ENCODE results near the gene RASD1.

Gene RASD1

DNA sequence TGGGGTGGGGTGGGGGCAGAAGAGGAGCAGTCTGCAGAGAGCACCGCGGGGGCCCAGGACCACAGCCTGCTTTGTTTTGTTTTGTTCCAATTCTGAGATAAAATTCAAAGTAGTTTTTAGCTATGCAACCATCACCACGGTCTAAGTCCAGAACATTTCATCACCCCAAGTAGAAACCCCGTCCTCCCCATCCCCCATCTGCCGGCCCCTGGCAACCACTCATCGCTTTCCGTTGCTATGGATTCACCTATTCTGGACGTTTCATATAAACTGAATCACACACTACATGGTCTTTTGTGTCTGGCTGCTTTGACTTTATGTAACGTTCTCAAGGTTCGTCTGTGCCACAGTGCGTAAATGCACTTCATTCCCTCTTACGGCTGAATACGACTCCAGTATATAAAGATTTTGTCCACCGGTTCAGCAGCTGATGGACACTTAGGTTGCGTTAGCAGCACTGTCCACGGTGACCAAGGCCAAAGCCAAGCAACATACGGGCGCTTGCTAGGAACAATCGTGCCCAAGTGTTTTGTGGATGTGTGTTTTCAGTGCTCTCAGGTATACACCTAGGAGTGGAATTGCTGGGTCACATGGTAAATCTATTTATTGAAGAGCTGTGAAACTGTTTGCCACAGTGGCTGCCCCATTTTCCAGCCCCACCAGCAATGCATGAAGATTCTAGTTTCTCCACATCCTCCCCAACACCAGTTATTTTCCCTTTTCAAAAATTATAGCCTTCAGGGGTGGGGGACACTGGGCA, 27.7 kb upstream of the RASD1 start:
- TF ChIP-seq, protein P1, sequence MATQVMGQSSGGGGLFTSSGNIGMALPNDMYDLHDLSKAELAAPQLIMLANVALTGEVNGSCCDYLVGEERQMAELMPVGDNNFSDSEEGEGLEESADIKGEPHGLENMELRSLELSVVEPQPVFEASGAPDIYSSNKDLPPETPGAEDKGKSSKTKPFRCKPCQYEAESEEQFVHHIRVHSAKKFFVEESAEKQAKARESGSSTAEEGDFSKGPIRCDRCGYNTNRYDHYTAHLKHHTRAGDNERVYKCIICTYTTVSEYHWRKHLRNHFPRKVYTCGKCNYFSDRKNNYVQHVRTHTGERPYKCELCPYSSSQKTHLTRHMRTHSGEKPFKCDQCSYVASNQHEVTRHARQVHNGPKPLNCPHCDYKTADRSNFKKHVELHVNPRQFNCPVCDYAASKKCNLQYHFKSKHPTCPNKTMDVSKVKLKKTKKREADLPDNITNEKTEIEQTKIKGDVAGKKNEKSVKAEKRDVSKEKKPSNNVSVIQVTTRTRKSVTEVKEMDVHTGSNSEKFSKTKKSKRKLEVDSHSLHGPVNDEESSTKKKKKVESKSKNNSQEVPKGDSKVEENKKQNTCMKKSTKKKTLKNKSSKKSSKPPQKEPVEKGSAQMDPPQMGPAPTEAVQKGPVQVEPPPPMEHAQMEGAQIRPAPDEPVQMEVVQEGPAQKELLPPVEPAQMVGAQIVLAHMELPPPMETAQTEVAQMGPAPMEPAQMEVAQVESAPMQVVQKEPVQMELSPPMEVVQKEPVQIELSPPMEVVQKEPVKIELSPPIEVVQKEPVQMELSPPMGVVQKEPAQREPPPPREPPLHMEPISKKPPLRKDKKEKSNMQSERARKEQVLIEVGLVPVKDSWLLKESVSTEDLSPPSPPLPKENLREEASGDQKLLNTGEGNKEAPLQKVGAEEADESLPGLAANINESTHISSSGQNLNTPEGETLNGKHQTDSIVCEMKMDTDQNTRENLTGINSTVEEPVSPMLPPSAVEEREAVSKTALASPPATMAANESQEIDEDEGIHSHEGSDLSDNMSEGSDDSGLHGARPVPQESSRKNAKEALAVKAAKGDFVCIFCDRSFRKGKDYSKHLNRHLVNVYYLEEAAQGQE (IDR thresholded peaks at IDR 0.05; ENCODE audit: insufficient read depth in 1 of 2, low read depth in 2 of 2, low read length in 2 of 2) = no peak
- TF ChIP-seq TAF1 (IDR thresholded peaks at IDR 0.05; ENCODE audit: borderline replicate concordance, insufficient read depth, low read length) = no peak
- no peak for TF ChIP-seq SIN3A (IDR thresholded peaks at IDR 0.05; ENCODE audit: borderline replicate concordance, insufficient read depth, low read length)
- TF ChIP-seq POLR2AphosphoS5 (IDR thresholded peaks at IDR 0.05; ENCODE audit: low read depth, low read length) = no peak
- no peak for TF ChIP-seq FOXP2 (optimal IDR thresholded peaks at IDR 0.05; ENCODE audit: borderline replicate concordance, extremely low read depth, extremely low read length, insufficient read depth)

DNA sequence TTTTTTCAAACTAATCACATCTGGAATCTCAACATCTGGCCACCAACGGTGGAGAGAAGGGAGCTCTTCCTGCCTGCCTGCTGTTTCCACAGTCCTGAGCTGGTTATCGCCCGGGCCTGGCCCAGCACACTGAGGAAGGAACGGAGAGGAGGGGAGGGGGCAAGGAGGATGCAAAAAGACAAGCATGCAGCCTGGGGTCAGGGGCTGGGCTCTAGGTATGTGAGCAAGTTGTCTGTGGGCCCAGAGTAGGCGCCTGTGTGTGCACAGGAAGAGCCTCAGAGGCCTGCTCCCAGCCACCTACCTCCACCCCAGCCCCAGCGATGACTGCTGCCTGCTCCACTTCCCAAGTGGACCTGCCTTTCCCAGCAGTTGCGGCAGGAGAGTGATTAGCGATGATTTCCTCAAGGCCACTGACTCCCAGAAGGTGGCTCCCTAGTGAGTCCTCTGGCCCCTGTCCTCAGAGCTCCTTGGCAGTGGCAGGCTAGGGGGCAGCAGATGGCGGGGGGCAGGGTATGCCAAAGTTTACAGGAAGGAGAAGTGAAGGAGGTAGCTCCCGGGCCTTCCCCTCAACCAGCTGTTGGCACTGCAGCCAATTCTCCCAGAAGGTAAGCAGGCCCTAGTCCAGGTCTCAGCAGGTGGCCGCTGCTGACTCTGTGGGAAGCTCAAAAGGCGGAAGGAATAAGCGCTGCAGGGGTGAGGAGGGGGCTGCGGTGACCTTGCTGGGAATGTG, 27.0 kb upstream of the RASD1 start:
- TF ChIP-seq, protein P1 (IDR thresholded peaks at IDR 0.05; ENCODE audit: insufficient read depth in 1 of 2, low read depth in 2 of 2, low read length in 2 of 2) = no peak
- no peak for TF ChIP-seq TAF1 (IDR thresholded peaks at IDR 0.05; ENCODE audit: borderline replicate concordance, insufficient read depth, low read length)
- no peak for TF ChIP-seq SIN3A (IDR thresholded peaks at IDR 0.05; ENCODE audit: borderline replicate concordance, insufficient read depth, low read length)
- TF ChIP-seq POLR2AphosphoS5 (IDR thresholded peaks at IDR 0.05; ENCODE audit: low read depth, low read length) = no peak
- TF ChIP-seq FOXP2 (optimal IDR thresholded peaks at IDR 0.05; ENCODE audit: borderline replicate concordance, extremely low read depth, extremely low read length, insufficient read depth) = no peak

DNA sequence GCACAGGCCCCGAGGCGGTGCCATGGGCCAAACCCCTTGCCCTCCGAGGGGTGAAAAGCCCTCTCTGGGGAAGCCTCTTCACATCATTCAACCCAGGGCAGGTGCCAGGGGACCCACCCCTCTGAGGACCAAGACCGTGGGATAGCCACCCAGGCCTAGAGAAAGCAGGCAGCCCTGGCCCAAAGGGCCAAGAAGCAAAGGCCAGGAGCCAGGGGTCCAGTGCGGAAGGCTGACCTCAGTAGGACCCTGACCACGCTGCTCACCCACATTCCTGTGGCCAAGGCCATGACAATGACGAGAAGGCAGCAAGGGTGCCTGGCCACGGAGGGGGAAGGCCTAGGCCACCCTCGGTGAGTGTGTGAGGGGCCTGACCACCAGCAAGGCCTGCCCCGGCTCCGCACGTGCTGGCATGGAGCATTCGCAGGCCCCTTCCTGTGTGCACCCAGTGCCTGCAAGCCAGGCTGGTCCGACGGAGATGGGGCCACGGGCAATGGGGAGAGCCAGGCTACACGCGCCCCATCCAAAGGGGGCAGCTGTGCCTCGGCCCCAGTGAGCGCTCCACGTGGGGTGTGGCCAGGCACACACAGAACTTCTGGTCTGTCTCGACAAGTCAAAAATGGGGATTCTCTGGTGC, 24.5 kb upstream of the RASD1 start:
- TF ChIP-seq FOXP2 (optimal IDR thresholded peaks at IDR 0.05; ENCODE audit: borderline replicate concordance, extremely low read depth, extremely low read length, insufficient read depth) (no peak), TAF1 (IDR thresholded peaks at IDR 0.05; ENCODE audit: borderline replicate concordance, insufficient read depth, low read length) (no peak), SIN3A (IDR thresholded peaks at IDR 0.05; ENCODE audit: borderline replicate concordance, insufficient read depth, low read length) (no peak), POLR2AphosphoS5 (IDR thresholded peaks at IDR 0.05; ENCODE audit: low read depth, low read length) (no peak)
- TF ChIP-seq, protein P1 (IDR thresholded peaks at IDR 0.05; ENCODE audit: insufficient read depth in 1 of 2, low read depth in 2 of 2, low read length in 2 of 2) = no peak

DNA sequence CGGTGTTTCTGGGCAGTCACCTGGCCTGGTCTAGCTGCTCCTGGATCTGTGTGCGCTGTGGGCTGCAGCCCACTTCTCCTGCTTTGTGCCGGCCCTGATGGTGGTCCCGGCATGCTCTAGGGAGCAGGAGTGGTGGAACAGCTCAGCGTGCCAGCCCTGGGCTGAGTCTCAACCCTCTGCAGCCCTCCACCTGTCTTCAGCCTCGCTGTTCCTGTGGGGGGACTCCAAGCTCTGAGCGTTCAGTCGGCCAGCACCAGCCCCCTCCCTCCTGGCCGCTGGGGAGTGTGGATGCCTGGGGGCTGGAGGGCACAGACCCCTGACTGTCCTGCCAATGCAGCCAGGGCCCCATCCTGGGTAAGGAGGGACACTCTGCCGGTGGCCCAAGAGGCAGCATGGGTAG, 23.7 kb upstream of the RASD1 start:
- TF ChIP-seq FOXP2 (optimal IDR thresholded peaks at IDR 0.05; ENCODE audit: borderline replicate concordance, extremely low read depth, extremely low read length, insufficient read depth) = no peak
- TF ChIP-seq, protein P1 (IDR thresholded peaks at IDR 0.05; ENCODE audit: insufficient read depth in 1 of 2, low read depth in 2 of 2, low read length in 2 of 2) = no peak
- TF ChIP-seq SIN3A (IDR thresholded peaks at IDR 0.05; ENCODE audit: borderline replicate concordance, insufficient read depth, low read length) = no peak
- TF ChIP-seq TAF1 (IDR thresholded peaks at IDR 0.05; ENCODE audit: borderline replicate concordance, insufficient read depth, low read length) = no peak
- no peak for TF ChIP-seq POLR2AphosphoS5 (IDR thresholded peaks at IDR 0.05; ENCODE audit: low read depth, low read length)
